Heart left ventricle (tissue), 13 donors: ENCODE results near the gene CCIN.

Experiments
- POLR2A ChIP-seq, 2 donors: fragments of 450-650 bp; IDR thresholded peaks; one replicate each; pipeline ENCODE4 v1.6.1; 2017; ENCODE audit warnings: antibody characterized with exemption in 2 of 2, mild to moderate bottlenecking in 2 of 2, moderate library complexity in 2 of 2
- TF ChIP-seq, protein P1 (sequence below), 12 donors: fragments of 200-600 bp; sonication (generic) in 4 of 12; IDR thresholded peaks; one replicate each; pipeline versions ENCODE4 v1.5.0 to v1.8.0; 2018 to 2022; ENCODE audit warnings: antibody characterized with exemption in 12 of 12, mild to moderate bottlenecking in 5 of 12
- donor health status: ischemic (EF 13 %, LVEDD 7.1; RV severe dilation, severe dysfunction).
- donor health status: DM: no; HTN: yes; CAD: no.
- donor health status: DM: no; HTN: no; CAD: no.
- donor health status: ischemic (EF 25% LVEDD 6.9; RV normal size, moderate dysfunction).
- donor health status: ischemic (EF 25% LVEDD 5.7; RV mildly dilated, moderate dysfunction).
- donor health status: ischemic (EF 35%, LVEDD 5.7; RV mildly dilated, moderate dysfunction).
- donor health status: nonischemic (EF 11% LVEDD 7.7; RV severe dilation, severe dysfunction).
- donor health status: DM: yes; HTN: yes; CAD: no.
- donor health status: PGD.
- donor health status: ischemic (EF 29% LVEDD 5.4; RV normal size, mild dysfunction).
- donor health status: nonischemic (EF 23%, LVEDD 6.1; RV moderate dilation, normal function).

DNA sequence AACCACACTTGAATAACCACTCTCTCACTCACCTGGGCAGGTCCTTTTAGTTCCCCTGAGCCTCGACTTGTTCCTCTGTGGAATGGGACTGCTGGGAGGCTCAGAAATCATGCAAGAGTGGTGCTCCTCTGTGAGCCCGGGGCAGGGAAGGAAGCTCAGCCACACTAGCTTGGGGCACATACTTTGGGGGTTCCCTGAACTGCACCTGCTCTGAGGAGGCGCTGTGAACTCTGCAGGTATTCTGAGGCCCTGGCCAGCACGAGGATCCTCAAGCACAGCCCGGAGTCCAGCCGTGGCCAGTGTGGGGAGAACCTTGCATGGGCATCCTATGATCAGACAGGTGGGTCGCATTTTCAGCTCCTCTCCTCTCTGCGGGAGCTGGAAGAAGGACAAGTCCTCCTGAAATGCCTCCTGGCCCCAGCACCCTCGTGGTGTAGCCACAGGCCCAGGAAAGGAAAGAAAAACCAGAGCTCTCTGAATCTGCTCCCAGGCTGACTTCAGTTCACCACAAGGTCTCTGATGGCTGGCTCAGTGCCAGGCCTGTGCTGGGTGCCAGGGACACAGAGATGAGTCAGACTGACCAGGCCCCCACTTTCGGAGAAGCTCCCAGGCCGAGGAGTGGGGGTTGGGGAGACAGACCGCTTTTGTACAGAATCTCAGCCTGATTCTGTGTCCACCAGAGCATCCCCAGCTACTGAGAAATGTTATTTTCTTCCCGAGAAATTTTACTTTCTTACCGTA is 20.7 kb upstream of the CCIN start:
- TF ChIP-seq, protein P1, sequence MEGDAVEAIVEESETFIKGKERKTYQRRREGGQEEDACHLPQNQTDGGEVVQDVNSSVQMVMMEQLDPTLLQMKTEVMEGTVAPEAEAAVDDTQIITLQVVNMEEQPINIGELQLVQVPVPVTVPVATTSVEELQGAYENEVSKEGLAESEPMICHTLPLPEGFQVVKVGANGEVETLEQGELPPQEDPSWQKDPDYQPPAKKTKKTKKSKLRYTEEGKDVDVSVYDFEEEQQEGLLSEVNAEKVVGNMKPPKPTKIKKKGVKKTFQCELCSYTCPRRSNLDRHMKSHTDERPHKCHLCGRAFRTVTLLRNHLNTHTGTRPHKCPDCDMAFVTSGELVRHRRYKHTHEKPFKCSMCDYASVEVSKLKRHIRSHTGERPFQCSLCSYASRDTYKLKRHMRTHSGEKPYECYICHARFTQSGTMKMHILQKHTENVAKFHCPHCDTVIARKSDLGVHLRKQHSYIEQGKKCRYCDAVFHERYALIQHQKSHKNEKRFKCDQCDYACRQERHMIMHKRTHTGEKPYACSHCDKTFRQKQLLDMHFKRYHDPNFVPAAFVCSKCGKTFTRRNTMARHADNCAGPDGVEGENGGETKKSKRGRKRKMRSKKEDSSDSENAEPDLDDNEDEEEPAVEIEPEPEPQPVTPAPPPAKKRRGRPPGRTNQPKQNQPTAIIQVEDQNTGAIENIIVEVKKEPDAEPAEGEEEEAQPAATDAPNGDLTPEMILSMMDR (IDR thresholded peaks at IDR 0.05), result no peak
- TF ChIP-seq POLR2A (IDR thresholded peaks at IDR 0.05), result no peak
